ENCODE data around the gene IGLL5. TPM values are rescaled to one million over a fixed set of nuclear protein-coding genes. Genes with fewer than 3 reads are reported as not detected.
A peak's percentile ranks its signal among the peaks of the same experiment; 100 is the strongest.

The IGLL5 gene
- total and polyA plus RNA-seq, 9 of the 15 experiments (the other 6 are each of a cell fraction or from before 2014, with no cell fraction given) = not detected

DNA sequence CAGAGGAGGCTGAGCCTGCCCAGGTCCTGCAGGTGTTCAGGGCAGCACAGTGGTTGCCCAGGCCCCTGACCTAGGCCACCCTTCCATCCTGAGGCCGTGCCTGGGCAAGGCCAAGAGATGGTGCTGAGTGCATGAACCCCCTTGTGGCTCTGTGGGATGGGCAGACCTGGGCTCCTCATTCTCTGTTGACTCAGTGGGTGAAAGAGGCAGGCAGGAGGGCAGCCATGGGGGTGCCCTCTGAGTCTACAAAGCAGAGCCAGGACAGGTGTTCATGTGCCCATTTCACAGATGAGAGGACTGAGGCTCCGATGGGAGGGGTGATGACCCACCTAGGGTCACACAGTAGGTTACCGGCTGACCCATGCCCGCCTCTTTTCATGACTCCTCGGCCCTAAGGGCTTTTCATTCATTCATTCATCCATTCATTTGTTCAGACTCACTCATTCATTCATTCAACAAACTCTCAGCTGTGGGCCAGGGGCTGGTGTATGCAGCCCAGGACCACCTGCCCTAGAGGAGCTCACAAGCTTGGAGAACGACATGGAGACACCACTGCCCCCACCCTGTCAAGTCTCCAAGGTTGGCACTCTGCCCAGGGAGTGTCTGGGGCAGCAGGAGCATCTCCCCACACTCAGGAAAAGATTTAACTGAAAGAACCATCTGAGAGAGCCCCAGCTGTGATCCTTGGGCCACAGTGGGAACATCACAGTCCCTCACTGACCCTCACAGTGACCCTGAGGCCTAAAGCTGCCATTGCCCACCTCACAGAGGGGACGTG lies 40.5 kb downstream of the IGLL5 start:
- in situ Hi-C loops (cut with MboI) = loop anchor here (25.0 kb wide), 1 partner anchor 1334 kb away; the partner anchor contains the start of gene SPECC1L
- ChIA-PET CTCF (ENCODE audit: low intra/inter-chr PET ratio) (no interaction called here), POLR2A (interaction anchor here (1.0 to 6.9 kb wide), 5 partner anchors 14 to 153 kb away, joined by 4 to 74 read pairs (median 7); no protein-coding TSS in a partner anchor)
- intact Hi-C loops (cut with micrococcal nuclease) = no loop called here
- Histone ChIP-seq H3K36me3 (ENCODE audit: control insufficient read depth, insufficient read depth, low read length) (no peaks in the 10 kb centered on the region), H3K27me3 (ENCODE audit: control insufficient read depth in 2 of 2, insufficient read depth in 2 of 2, low read length in 2 of 2) (peaks cover 8 to 49% of the 10 kb centered on the region in 2 experiments; a peak in 3 of 5 replicates), H2AFZ (ENCODE audit: low read depth, low read length) (peak overlapping the region; percentile 2; the same call in 1 of the 2 replicates), H3K27ac (ENCODE audit: extremely low read depth, low read depth, low read length) (no peak overlapping the region), H3K9me3 (replicated peaks; ENCODE audit: control insufficient read depth, insufficient read depth, low read depth, low read length) (no peaks in the 10 kb centered on the region), H3K4me3 (no peak overlapping the region), H3K79me2 (ENCODE audit: control insufficient read depth, insufficient read depth, low read length) (no peaks in the 10 kb centered on the region), H4K20me1 (replicated peaks; ENCODE audit: control insufficient read depth, insufficient read depth, low read length) (peaks cover 88% of the 10 kb centered on the region), H3K9me1 (ENCODE audit: control insufficient read depth, insufficient read depth, low read length) (peaks cover 22% of the 10 kb centered on the region), H3K9ac (ENCODE audit: insufficient read depth in 1 of 2, low read depth in 2 of 2, low read length in 2 of 2) (peak overlapping the region in 1 of 2 experiments; percentile 29; a peak in 1 of 4 replicates), H3K4me2 (ENCODE audit: insufficient read depth, low read length) (no peak overlapping the region), H3K4me1 (replicated peaks in 1 of 2; ENCODE audit: control insufficient read depth in 2 of 2, insufficient read depth in 2 of 2, low read length in 2 of 2) (peaks cover 16 to 18% of the 10 kb centered on the region in 2 experiments)
- peak; percentile 57 to 66 (median 64) for DNase-seq (ENCODE audit: extremely low read depth in 1 of 4, low spot score in 3 of 4)
- no peak for FAIRE-seq
- no TSS peak for BruUV-seq (replicated peaks)
- ATAC-seq = no peak
- 5% methylated on average over 7 of the region's 7 CpGs for WGBS (ENCODE audit: insufficient coverage, low coverage, missing lambda C conversion rate)
- no peak for TF ChIP-seq THAP7 (CRISPR knock-in tag; IDR thresholded peaks at IDR 0.05)
- no peak for TF ChIP-seq RBM34 (IDR thresholded peaks at IDR 0.05; ENCODE audit: borderline replicate concordance, insufficient read depth, low read length)
- TF ChIP-seq BCOR (IDR thresholded peaks at IDR 0.05) = peak; percentile 100
- TF ChIP-seq ZNF212 (CRISPR knock-in tag; IDR thresholded peaks at IDR 0.05) = no peak
- peak in 1 of 2 experiments; percentile 63; a peak in 1 of 4 replicates for TF ChIP-seq HDAC1 (IDR thresholded peaks at IDR 0.05)
- no peak for TF ChIP-seq DNMT1 (IDR thresholded peaks at IDR 0.05)
- no peak for TF ChIP-seq SRSF3 (IDR thresholded peaks at IDR 0.05; ENCODE audit: insufficient read depth, low read length)
- TF ChIP-seq SLC30A9 (CRISPR knock-in tag; IDR thresholded peaks at IDR 0.05) = no peak
- TF ChIP-seq CHCHD3 (CRISPR knock-in tag; IDR thresholded peaks at IDR 0.05) = peak; percentile 36; the same call in 1 of the 2 replicates
- TF ChIP-seq, protein P1, sequence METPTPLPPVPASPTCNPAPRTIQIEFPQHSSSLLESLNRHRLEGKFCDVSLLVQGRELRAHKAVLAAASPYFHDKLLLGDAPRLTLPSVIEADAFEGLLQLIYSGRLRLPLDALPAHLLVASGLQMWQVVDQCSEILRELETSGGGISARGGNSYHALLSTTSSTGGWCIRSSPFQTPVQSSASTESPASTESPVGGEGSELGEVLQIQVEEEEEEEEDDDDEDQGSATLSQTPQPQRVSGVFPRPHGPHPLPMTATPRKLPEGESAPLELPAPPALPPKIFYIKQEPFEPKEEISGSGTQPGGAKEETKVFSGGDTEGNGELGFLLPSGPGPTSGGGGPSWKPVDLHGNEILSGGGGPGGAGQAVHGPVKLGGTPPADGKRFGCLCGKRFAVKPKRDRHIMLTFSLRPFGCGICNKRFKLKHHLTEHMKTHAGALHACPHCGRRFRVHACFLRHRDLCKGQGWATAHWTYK (CRISPR knock-in tag; IDR thresholded peaks at IDR 0.05) = no peak
- TF ChIP-seq, protein P2, sequence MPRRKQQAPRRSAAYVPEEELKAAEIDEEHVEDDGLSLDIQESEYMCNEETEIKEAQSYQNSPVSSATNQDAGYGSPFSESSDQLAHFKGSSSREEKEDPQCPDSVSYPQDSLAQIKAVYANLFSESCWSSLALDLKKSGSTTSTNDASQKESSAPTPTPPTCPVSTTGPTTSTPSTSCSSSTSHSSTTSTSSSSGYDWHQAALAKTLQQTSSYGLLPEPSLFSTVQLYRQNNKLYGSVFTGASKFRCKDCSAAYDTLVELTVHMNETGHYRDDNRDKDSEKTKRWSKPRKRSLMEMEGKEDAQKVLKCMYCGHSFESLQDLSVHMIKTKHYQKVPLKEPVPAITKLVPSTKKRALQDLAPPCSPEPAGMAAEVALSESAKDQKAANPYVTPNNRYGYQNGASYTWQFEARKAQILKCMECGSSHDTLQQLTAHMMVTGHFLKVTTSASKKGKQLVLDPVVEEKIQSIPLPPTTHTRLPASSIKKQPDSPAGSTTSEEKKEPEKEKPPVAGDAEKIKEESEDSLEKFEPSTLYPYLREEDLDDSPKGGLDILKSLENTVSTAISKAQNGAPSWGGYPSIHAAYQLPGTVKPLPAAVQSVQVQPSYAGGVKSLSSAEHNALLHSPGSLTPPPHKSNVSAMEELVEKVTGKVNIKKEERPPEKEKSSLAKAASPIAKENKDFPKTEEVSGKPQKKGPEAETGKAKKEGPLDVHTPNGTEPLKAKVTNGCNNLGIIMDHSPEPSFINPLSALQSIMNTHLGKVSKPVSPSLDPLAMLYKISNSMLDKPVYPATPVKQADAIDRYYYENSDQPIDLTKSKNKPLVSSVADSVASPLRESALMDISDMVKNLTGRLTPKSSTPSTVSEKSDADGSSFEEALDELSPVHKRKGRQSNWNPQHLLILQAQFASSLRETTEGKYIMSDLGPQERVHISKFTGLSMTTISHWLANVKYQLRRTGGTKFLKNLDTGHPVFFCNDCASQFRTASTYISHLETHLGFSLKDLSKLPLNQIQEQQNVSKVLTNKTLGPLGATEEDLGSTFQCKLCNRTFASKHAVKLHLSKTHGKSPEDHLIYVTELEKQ (CRISPR knock-in tag; IDR thresholded peaks at IDR 0.05) = no peak
- TF ChIP-seq, protein P3, sequence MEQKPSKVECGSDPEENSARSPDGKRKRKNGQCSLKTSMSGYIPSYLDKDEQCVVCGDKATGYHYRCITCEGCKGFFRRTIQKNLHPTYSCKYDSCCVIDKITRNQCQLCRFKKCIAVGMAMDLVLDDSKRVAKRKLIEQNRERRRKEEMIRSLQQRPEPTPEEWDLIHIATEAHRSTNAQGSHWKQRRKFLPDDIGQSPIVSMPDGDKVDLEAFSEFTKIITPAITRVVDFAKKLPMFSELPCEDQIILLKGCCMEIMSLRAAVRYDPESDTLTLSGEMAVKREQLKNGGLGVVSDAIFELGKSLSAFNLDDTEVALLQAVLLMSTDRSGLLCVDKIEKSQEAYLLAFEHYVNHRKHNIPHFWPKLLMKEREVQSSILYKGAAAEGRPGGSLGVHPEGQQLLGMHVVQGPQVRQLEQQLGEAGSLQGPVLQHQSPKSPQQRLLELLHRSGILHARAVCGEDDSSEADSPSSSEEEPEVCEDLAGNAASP (IDR thresholded peaks at IDR 0.05) = no peak

All from K562 (cell line).